Vagina (tissue), 2 donors: ENCODE results near the gene ETS2.

ENCODE experiments used
- POLR2AphosphoS5 ChIP-seq, 2 donors: sonication (generic); formaldehyde crosslinking; IDR thresholded peaks; one replicate each; pipeline ENCODE4 v1.9.0; 2017; ENCODE audit warnings: antibody characterized with exemption in 2 of 2, mild to moderate bottlenecking in 2 of 2, low read depth in 1 of 2; ENCODE audit not compliant: insufficient read depth in 1 of 2
- TF ChIP-seq, protein P1 (sequence below), 3 experiments: fragments of 450-650 bp in 2 of 3; fragments of 200-600 bp in 1 of 3; sonication (generic) in 1 of 3; IDR thresholded peaks; one replicate each; pipeline ENCODE4 v1.5.1; 2017 to 2019; ENCODE audit warnings: antibody characterized with exemption in 3 of 3, mild to moderate bottlenecking in 2 of 3, moderate library complexity in 2 of 3

DNA sequence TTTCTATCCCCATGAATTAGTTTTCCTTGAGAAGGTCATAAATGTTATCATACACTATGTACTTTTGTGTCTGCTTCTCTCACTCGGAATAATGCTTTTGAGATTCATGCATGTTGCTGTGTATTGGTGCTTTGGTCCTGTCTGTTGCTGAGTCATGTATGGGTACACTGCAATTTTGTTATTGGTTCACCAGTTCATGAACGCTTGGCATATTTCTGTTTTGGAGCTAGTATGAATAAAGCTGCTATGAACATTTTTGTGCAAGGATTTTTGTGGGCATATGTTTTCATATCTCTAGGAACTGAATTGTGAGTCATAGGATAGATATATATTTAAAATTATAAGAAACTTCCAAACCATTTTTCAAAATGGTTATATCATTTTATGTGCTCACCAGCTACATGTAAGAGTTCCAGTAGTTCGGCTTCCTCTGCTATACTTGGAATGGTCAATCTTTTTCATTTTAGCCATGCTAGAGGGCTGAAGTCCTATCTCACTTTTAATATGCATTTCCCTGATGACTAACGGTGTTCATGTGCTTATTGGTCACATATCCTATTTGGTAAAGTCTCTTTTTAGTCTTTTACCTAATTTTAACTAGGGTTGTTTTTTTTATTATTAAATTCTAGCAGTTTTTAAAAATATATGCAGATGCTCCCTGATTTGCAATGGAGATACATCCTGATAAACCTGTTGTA, 38.2 kb downstream of the ETS2 start:
- TF ChIP-seq POLR2AphosphoS5 (IDR thresholded peaks at IDR 0.05; ENCODE audit: insufficient read depth in 1 of 2, low read depth in 1 of 2): no peak
- TF ChIP-seq, protein P1, sequence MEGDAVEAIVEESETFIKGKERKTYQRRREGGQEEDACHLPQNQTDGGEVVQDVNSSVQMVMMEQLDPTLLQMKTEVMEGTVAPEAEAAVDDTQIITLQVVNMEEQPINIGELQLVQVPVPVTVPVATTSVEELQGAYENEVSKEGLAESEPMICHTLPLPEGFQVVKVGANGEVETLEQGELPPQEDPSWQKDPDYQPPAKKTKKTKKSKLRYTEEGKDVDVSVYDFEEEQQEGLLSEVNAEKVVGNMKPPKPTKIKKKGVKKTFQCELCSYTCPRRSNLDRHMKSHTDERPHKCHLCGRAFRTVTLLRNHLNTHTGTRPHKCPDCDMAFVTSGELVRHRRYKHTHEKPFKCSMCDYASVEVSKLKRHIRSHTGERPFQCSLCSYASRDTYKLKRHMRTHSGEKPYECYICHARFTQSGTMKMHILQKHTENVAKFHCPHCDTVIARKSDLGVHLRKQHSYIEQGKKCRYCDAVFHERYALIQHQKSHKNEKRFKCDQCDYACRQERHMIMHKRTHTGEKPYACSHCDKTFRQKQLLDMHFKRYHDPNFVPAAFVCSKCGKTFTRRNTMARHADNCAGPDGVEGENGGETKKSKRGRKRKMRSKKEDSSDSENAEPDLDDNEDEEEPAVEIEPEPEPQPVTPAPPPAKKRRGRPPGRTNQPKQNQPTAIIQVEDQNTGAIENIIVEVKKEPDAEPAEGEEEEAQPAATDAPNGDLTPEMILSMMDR (IDR thresholded peaks at IDR 0.05): no peak
